ENCODE data around the gene IKZF1. TPM values are rescaled to one million over a fixed set of nuclear protein-coding genes. Genes with fewer than 3 reads are reported as not detected.
A peak's percentile ranks its signal among the peaks of the same experiment; 100 is the strongest.
"Not testable (repeated sequence)": the region's sequence is repeated elsewhere in the genome, so short reads cannot be mapped to it uniquely, and the experiment has no call there.

Gene IKZF1
- total RNA-seq, 2 experiments from 2014 or later = 213 to 226 TPM

DNA sequence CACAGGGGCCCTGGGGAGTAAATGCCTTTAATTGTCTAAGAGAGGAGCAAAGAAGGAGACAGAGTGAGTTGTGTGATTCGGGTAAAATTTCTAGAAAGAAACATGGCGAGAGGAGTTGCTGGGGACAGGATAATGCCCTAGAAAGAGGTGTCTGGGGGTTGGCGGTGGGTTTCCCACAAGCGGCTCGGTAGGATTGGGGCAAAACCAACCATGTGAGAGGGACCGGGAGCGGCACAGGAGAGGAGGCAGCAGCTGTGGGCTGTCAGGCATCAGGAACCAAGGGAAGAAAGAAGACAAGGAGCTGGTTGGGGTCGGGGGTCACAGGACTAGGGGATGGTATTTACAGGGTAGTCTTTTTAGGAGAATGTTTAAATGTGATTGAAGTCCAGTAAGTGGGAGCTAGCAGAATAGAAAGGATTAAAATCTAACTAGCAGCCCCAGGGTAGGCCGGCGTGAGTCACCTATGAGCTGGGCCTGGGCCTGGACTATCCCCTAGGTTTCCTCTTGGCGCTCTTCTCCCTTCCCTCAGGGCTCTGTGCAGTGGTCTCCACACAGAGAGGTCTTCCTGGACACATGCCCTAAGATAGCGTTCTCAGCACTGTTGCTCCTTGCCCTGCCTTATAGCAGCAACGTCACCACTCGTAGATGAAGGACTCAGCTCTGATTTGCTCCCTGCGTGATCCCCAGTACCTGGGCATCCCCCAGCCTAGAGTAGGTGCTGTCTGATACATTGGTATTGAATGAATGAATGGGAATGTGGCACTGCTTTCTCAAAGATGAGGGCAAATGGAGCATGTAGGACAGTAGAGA, 32.6 kb downstream of the IKZF1 start:
- CTCF ChIA-PET = interaction anchor here (0.9 to 18.9 kb wide), 10 partner anchors 8 to 132 kb away, joined by 3 to 264 read pairs (median 7); no protein-coding TSS in a partner anchor
- intact Hi-C loops (cut with micrococcal nuclease) = loop anchor here (1.0 kb wide), 4 partner anchors 9 to 30 kb away; no protein-coding TSS in a partner anchor
- H3K4me3 Mint-ChIP-seq = no peak overlapping the region
- H3K36me3 Mint-ChIP-seq (ENCODE audit: low read depth) = peaks cover 52% of the 10 kb centered on the region
- H3K9me3 Mint-ChIP-seq = no peaks in the 10 kb centered on the region
- peak; percentile 77 for DNase-seq
- H3K27ac Mint-ChIP-seq = no peak overlapping the region
- H3K27me3 Mint-ChIP-seq (ENCODE audit: low read depth) = no peaks in the 10 kb centered on the region
- H3K4me1 Mint-ChIP-seq (ENCODE audit: low read depth) = peaks cover 12% of the 10 kb centered on the region

DNA sequence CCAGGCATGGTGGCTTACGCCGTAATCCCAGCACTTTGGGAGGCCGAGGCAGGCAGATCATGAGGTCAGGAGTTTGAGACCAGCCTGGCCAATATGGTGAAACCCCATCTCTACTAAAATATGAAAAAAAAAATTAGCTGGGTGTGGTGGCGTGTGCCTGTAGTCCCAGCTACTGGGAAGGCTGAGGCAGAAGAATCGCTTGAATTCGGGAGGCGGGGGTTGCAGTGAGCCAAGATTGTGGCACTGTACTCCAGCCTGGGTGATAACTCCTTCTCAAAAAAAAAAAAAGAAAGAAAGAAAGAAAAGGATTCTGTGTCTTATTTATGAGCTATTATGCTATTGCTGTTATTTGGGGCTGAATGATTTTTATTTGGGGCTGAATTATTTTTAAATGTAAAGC, 35.0 kb downstream of the IKZF1 start:
- CTCF ChIA-PET = interaction anchor here (0.6 to 18.9 kb wide), 11 partner anchors 8 to 794 kb away, joined by 3 to 264 read pairs (median 4); no protein-coding TSS in a partner anchor
- intact Hi-C loops (cut with micrococcal nuclease); H3K27me3 Mint-ChIP-seq (ENCODE audit: low read depth); H3K27ac Mint-ChIP-seq; H3K9me3 Mint-ChIP-seq; H3K4me3 Mint-ChIP-seq: not testable (repeated sequence)
- peaks cover 64% of the 10 kb centered on the region for H3K36me3 Mint-ChIP-seq (ENCODE audit: low read depth)
- H3K4me1 Mint-ChIP-seq (ENCODE audit: low read depth) = peaks cover 35% of the 10 kb centered on the region
- peak; percentile 7 for DNase-seq

DNA sequence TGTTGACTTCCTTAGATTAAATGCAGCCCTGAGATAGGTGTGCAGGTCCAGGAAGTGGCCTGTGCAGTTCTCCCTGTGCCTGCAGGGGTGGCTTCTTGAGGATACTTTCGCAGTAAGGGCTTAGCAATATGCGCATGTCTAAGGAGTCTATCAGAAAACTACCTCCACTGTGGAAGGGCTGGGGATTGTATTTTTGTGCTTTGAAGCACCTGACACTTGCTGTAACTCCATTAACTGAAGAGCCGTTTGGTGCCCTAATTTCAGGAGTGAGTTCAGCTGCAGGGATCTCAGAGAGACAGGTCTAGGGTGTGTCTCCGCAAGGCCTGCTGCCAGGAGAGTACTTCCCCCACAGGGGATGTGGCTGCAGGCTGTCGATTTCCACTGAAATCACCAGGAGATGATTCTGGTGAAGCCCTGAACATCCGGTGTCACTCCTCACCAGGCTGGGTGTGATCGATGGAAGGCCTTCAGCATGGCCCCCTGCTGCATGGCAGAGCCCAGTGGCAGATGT, 35.5 kb downstream of the IKZF1 start:
- peak; percentile 72 for DNase-seq
- Mint-ChIP-seq H3K27ac (no peak overlapping the region), H3K9me3 (peaks cover 3% of the 10 kb centered on the region), H3K4me3 (peak overlapping the region; percentile 52), H3K36me3 (ENCODE audit: low read depth) (peaks cover 67% of the 10 kb centered on the region), H3K27me3 (ENCODE audit: low read depth) (no peaks in the 10 kb centered on the region), H3K4me1 (ENCODE audit: low read depth) (peaks cover 38% of the 10 kb centered on the region)
- intact Hi-C loops (cut with micrococcal nuclease) = no loop called here
- CTCF ChIA-PET = interaction anchor here (0.6 to 18.9 kb wide), 9 partner anchors 8 to 795 kb away, joined by 3 to 264 read pairs (median 5); no protein-coding TSS in a partner anchor

DNA sequence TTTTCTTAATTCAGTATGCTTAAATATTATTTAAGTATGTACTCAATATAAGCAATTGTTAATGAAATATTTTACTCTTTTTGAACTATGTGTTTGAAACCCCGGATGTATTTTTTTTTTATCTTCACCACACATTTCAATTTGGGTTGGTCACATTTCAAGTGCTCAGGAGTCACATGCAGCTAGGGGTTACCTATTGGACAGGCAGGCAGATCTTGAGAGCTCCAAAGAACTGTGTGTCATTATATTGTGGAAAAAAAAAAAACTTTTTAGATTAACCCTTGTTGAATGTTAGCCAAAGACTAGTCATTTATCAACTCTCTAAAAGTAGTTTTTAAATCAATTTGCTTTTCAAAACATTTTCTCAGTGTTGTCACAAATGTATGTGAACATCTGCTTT, 37.2 kb downstream of the IKZF1 start:
- CTCF ChIA-PET = interaction anchor here (0.8 to 18.9 kb wide), 10 partner anchors 9 to 206 kb away, joined by 3 to 264 read pairs (median 4); no protein-coding TSS in a partner anchor
- H3K36me3 Mint-ChIP-seq (ENCODE audit: low read depth) = peaks cover 76% of the 10 kb centered on the region
- no peaks in the 10 kb centered on the region for H3K27me3 Mint-ChIP-seq (ENCODE audit: low read depth)
- H3K4me1 Mint-ChIP-seq (ENCODE audit: low read depth) = peaks cover 55% of the 10 kb centered on the region
- peaks cover 3% of the 10 kb centered on the region for H3K9me3 Mint-ChIP-seq
- DNase-seq = peak; percentile 48
- intact Hi-C loops (cut with micrococcal nuclease) = loop anchor here (1.0 to 2.0 kb wide), 3 partner anchors 9 to 75 kb away; no protein-coding TSS in a partner anchor
- no peak overlapping the region for H3K27ac Mint-ChIP-seq
- peak overlapping the region; percentile 70 for H3K4me3 Mint-ChIP-seq

DNA sequence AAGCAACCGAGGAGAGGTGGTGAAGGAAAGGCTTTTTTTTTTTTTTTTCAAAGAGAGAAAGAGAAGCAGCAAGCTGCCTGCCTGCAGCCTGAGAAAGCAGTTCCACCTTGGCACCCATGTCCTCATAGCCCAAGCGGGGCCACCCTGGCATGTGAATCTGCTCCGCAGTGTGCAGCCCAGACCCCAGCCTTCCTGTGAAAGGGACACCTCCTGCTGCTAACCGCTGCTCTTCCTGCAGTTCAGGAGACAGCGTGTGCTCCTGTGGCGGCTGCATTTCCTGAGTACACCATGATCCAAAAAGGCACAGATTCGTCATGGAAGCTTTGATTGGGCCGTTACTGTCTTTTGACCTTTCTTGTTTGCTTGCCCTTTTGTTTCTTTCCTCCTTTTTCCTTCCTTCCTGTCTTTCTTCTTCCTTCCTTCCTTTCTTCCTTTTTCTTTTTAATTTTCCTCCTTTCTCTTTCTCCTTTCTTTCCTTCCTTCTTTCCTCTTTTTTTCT, 38.1 kb downstream of the IKZF1 start:
- CTCF ChIA-PET = interaction anchor here (0.8 to 18.9 kb wide), 10 partner anchors 10 to 207 kb away, joined by 3 to 264 read pairs (median 4); no protein-coding TSS in a partner anchor
- H3K9me3 Mint-ChIP-seq = peaks cover 3% of the 10 kb centered on the region
- intact Hi-C loops (cut with micrococcal nuclease) = loop anchor here (1.0 to 2.0 kb wide), 3 partner anchors 8 to 74 kb away; no protein-coding TSS in a partner anchor
- H3K27me3 Mint-ChIP-seq (ENCODE audit: low read depth) = no peaks in the 10 kb centered on the region
- peaks cover 76% of the 10 kb centered on the region for H3K36me3 Mint-ChIP-seq (ENCODE audit: low read depth)
- DNase-seq = peak; percentile 74
- peaks cover 64% of the 10 kb centered on the region for H3K4me1 Mint-ChIP-seq (ENCODE audit: low read depth)
- no peak overlapping the region for H3K27ac Mint-ChIP-seq
- peak overlapping the region; percentile 70 for H3K4me3 Mint-ChIP-seq

DNA sequence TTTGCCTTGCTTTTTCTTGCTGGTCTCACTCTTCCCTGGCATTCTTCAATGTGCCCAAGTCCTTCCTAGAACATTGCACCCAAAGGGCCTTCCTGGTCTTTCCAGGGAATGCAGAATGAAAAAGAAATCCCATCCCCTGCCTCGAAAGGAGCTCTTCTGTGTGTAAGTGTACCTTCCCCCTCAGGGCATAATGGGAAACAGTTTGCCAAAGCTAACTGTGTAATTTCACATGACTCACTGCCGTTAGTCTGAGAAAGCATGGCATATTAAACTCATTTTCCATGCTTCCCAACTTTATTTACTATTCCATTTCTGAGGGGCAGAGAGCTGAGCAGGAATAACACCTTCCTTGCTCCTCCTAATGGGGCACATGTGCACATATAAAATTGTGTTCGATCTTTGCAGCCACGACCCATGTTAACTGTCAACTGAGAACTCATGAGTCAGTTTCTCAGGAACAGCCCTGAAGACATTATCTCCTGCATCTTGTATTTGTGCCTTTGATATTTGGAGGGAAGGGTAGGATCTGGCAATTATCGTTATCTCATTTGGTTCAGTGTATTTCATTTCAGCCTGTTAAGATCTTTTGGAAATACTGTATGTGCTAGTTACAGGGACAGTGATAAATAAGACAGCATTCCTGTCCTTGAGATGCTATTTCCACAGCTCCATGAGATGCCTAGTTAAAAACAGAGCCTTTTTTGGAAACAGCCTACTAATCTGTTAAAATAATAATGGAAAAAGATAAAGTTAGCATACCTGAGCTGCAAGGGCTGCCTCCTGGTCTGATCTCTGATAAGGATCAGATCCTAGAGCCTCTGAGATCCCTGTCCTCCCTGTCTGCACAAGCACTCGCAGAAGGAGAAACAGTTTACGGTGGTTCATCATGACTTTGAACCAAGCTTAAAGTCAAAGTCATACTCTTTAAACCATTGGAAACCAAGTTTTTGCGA, 42.3 kb downstream of the IKZF1 start:
- Mint-ChIP-seq H3K9me3 (peaks cover 3% of the 10 kb centered on the region), H3K36me3 (ENCODE audit: low read depth) (peaks cover 78% of the 10 kb centered on the region), H3K27ac (peak overlapping the region; percentile 95), H3K4me1 (ENCODE audit: low read depth) (peaks cover 97% of the 10 kb centered on the region), H3K27me3 (ENCODE audit: low read depth) (no peaks in the 10 kb centered on the region), H3K4me3 (peak overlapping the region; percentile 66)
- intact Hi-C loops (cut with micrococcal nuclease) = no loop called here
- DNase-seq = no peak
- CTCF ChIA-PET = interaction anchor here (0.6 to 18.9 kb wide), 13 partner anchors 8 to 142 kb away, joined by 3 to 264 read pairs (median 6); no protein-coding TSS in a partner anchor

GRCh38 chr7:50347693-50348092, 43.2 kb downstream of the IKZF1 start:
- H3K36me3 Mint-ChIP-seq (ENCODE audit: low read depth) = peaks cover 77% of the 10 kb centered on the region
- H3K9me3 Mint-ChIP-seq = peaks cover 3% of the 10 kb centered on the region
- intact Hi-C loops (cut with micrococcal nuclease) = no loop called here
- H3K27ac Mint-ChIP-seq = peak overlapping the region; percentile 95
- DNase-seq = peak; percentile 66
- H3K4me3 Mint-ChIP-seq = peak overlapping the region; percentile 66
- H3K27me3 Mint-ChIP-seq (ENCODE audit: low read depth) = no peaks in the 10 kb centered on the region
- peaks cover 94% of the 10 kb centered on the region for H3K4me1 Mint-ChIP-seq (ENCODE audit: low read depth)
- CTCF ChIA-PET = interaction anchor here (0.7 to 18.9 kb wide), 10 partner anchors 9 to 143 kb away, joined by 3 to 264 read pairs (median 10); no protein-coding TSS in a partner anchor

GRCh38 chr7:50348469-50349162, 44.1 kb downstream of the IKZF1 start:
- intact Hi-C loops (cut with micrococcal nuclease) = no loop called here

GRCh38 chr7:50349399-50349798, 44.9 kb downstream of the IKZF1 start:
- peak; percentile 11 for DNase-seq
- Mint-ChIP-seq H3K27ac (peak overlapping the region; percentile 95), H3K4me3 (peak overlapping the region; percentile 2), H3K9me3 (peaks cover under 1% of the 10 kb centered on the region), H3K4me1 (ENCODE audit: low read depth) (peaks cover 95% of the 10 kb centered on the region), H3K36me3 (ENCODE audit: low read depth) (peaks cover 77% of the 10 kb centered on the region), H3K27me3 (ENCODE audit: low read depth) (no peaks in the 10 kb centered on the region)
- CTCF ChIA-PET = interaction anchor here (0.6 to 18.9 kb wide), 11 partner anchors 9 to 143 kb away, joined by 3 to 264 read pairs (median 4); no protein-coding TSS in a partner anchor
- intact Hi-C loops (cut with micrococcal nuclease) = no loop called here

More at GRCh38 chr7:50348469-50349162, 44.1 kb downstream of the IKZF1 start:
- CTCF ChIA-PET = interaction anchor here (0.7 to 18.9 kb wide), 5 partner anchors 9 to 143 kb away, joined by 3 to 264 read pairs (median 12); no protein-coding TSS in a partner anchor
- peaks cover 77% of the 10 kb centered on the region for H3K36me3 Mint-ChIP-seq (ENCODE audit: low read depth)
- H3K4me1 Mint-ChIP-seq (ENCODE audit: low read depth) = peaks cover 95% of the 10 kb centered on the region
- H3K27me3 Mint-ChIP-seq (ENCODE audit: low read depth) = no peaks in the 10 kb centered on the region
- DNase-seq = no peak
- H3K9me3 Mint-ChIP-seq = peaks cover 3% of the 10 kb centered on the region
- H3K4me3 Mint-ChIP-seq = peak overlapping the region; percentile 45
- H3K27ac Mint-ChIP-seq = peak overlapping the region; percentile 95

DNA sequence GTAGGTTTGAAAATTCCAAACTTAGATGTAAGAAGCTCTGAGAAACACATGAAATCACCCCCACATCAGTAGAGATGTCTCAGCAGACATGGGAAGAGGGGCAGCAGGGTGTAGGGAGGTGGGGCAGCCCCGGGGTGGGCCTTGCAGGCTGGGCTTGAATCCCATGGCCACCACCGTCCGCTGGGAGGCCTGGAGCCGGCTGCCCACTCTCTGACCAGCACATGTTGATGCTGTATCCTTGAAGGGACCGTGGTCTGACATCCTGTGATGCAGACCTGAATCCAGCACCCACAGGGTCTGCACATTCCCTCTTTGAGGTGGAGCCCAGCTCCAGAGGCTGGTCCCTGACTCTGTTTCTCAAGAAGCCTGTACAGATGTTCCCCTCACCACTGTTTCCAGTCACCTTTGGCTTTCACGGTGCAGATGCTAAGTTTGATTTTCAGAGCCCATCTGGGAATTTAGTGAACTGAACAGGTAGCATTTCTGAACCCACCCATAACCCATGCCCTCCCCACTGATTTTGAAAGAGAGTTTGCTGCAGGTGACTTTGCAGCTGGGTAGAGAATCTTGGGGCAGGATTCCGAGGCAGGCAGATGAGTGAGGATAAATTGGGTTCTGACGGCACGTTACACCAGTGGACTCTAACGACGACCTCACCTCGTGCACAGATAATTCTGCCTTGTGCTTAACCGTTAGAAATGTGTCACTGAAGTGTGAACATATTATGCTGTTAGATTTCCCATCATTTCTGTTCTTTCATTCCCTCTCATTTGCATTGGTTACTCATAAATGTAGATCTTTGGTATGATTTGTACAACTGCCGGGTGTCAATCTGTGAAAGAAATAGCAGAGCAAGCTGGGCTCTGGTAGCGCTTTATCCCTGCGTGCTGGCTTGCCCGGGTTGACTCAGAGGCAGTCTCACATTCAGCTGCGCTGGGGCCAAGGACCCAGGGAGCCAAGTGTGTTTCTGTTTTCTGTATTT, 45.7 kb downstream of the IKZF1 start:
- Mint-ChIP-seq H3K4me3 (peak overlapping the region; percentile 33), H3K27ac (peak overlapping the region; percentile 95), H3K27me3 (ENCODE audit: low read depth) (no peaks in the 10 kb centered on the region), H3K9me3 (no peaks in the 10 kb centered on the region), H3K4me1 (ENCODE audit: low read depth) (peaks cover 97% of the 10 kb centered on the region), H3K36me3 (ENCODE audit: low read depth) (peaks cover 79% of the 10 kb centered on the region)
- CTCF ChIA-PET = interaction anchor here (0.6 to 18.9 kb wide), 17 partner anchors 10 to 144 kb away, joined by 3 to 264 read pairs (median 4); no protein-coding TSS in a partner anchor
- intact Hi-C loops (cut with micrococcal nuclease) = loop anchor here (1.0 to 5.0 kb wide), 11 partner anchors 8 to 772 kb away; no protein-coding TSS in a partner anchor
- peak; percentile 95 for DNase-seq

Data from activated naive CD4-positive, alpha-beta T cell treated with anti-CD3 and anti-CD28 coated beads for 36 hours (primary cell).